ENCODE data around the gene CPS1. TPM values are rescaled to one million over a fixed set of nuclear protein-coding genes. Genes with fewer than 3 reads are reported as not detected.

Gene CPS1
- total and polyA plus RNA-seq, 2 donors (not counting 3 experiments of a cell fraction or from before 2014, with no cell fraction given): 0.18 to 0.53 TPM

- CTCF ChIA-PET: interaction anchor here (1.3 kb wide), 1 partner anchor 19 kb away, joined by 6 read pairs; no protein-coding TSS in a partner anchor
- no peak overlapping the region for H3K4me2 ChIP-seq (ENCODE audit: insufficient read depth, low read length)
- no peak for DNase-seq (ENCODE audit: low read depth, low spot score)
- dilution Hi-C loops (cut with MboI; ENCODE audit: extremely low pct_ligation_motif_present, low sequenced_read_pairs): no loop called here
- H3K27me3 ChIP-seq (ENCODE audit: control insufficient read depth in 2 of 2, insufficient read depth in 2 of 2, low read length in 2 of 2): no peaks in the 10 kb centered on the region
- no TSS peak for BruUV-seq (replicated peaks)
- H3K9ac ChIP-seq (replicated peaks; ENCODE audit: extremely low read depth, insufficient read depth, low read length): no peak overlapping the region
- H3K4me3 ChIP-seq (replicated peaks in 1 of 3; ENCODE audit: insufficient read depth in 1 of 3, low read depth in 1 of 3, low read length in 3 of 3): no peak overlapping the region
- TF ChIP-seq GATA2 (IDR thresholded peaks at IDR 0.05; ENCODE audit: insufficient read depth, insufficient read length, low read depth, low read length) (no peak), FOS (IDR thresholded peaks at IDR 0.05; ENCODE audit: borderline replicate concordance, insufficient read depth, low read length) (no peak), MYC (IDR thresholded peaks at IDR 0.05; ENCODE audit: low read depth, low read length) (no peak), POLR2A (IDR thresholded peaks at IDR 0.05; ENCODE audit: low read depth, low read length) (no peak), POLR2AphosphoS5 (IDR thresholded peaks at IDR 0.05; ENCODE audit: insufficient read depth, low read depth, low read length) (no peak), EZH2 (IDR thresholded peaks at IDR 0.05; ENCODE audit: borderline replicate concordance, low read depth, low read length, severe bottlenecking) (no peak), JUN (IDR thresholded peaks at IDR 0.05; ENCODE audit: borderline replicate concordance, insufficient read depth, insufficient read length, low read depth) (no peak), MAX (IDR thresholded peaks at IDR 0.05; ENCODE audit: insufficient read depth, insufficient read length) (no peak), CTCF (IDR thresholded peaks at IDR 0.05; ENCODE audit: extremely low read depth in 1 of 2, insufficient read depth in 1 of 2, low read depth in 1 of 2, low read length in 2 of 2) (no peak)
- H3K79me2 ChIP-seq (ENCODE audit: control insufficient read depth, insufficient read depth, low read length): no peaks in the 10 kb centered on the region
- POLR2A ChIA-PET: no interaction called here
- intact Hi-C loops (cut with micrococcal nuclease): no loop called here
- H3K9me1 ChIP-seq (replicated peaks; ENCODE audit: control insufficient read depth, extremely low read depth, insufficient read depth, low read length): no peaks in the 10 kb centered on the region
- no peak overlapping the region for H2AFZ ChIP-seq (ENCODE audit: low read depth, low read length)
- H3K27ac ChIP-seq (ENCODE audit: insufficient read depth, low read depth, low read length): no peak overlapping the region
- FAIRE-seq: no peak
- no peaks in the 10 kb centered on the region for H3K36me3 ChIP-seq (ENCODE audit: control insufficient read depth in 2 of 2, extremely low read depth in 1 of 2, insufficient read depth in 2 of 2, low read length in 2 of 2)
- no peaks in the 10 kb centered on the region for H3K4me1 ChIP-seq (ENCODE audit: control insufficient read depth, extremely low read depth, insufficient read depth, low read length)
- H4K20me1 ChIP-seq (replicated peaks; ENCODE audit: control insufficient read depth, extremely low read depth, insufficient read depth, low read length): no peaks in the 10 kb centered on the region
- H3K9me3 ChIP-seq (replicated peaks; ENCODE audit: control insufficient read depth, insufficient read depth, low read length): no peaks in the 10 kb centered on the region
These were observed 34.0 kb upstream of the CPS1 start for GRCh38 chr2:210522399-210522798.
